Activated T-cell treated with anti-CD3 and anti-CD28 coated beads for 48 hours (primary cell): ENCODE results near the gene SLC25A53.
"Not testable (repeated sequence)": the region's sequence is repeated elsewhere in the genome, so short reads cannot be mapped to it uniquely, and the experiment has no call there.

Experiments used
- DNase-seq: peaks from one replicate; pipeline ENCODE4 v3.0.0-alpha.2; 2020; ENCODE audit warnings: low read depth

The SLC25A53 gene

DNA sequence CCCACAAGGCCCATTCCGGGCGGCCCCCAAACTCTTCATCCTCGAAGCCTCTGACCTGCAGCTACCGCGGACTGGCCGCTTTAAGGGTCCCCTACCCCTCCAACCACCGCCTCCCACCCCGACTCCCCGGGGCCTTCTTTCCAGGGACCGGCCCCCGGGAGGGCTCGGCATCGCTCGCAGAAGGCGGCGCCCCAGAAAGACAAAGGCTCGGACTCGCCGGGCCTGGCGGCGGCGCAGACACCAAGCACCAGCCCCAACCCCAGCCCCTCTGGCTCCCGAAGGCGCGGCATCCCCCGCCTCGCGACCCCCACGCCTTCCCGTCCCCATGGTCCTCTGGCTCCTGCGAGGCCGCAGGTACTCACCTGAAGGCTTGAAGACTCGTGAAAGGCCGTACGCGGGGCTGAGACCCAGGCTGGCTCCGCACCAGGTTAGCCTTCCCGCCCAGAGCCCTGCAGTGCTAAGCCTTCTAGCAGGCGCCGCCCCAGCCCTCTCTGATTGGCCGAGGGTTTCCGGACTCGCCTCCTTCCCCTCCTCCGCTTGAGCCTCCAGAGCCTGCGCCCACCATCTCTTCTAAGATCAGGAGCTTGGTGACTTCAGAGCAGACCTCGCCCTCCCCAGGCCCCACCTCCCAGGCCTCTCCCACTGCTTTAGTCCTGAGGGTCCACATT, 80.9 kb downstream of the SLC25A53 start, which contains the start of gene TMSB15C:
TMSB15C (minus strand) TSS at position 459 of the 668 bp plus-strand sequence.
- DNase-seq = not testable (repeated sequence)

- not testable (repeated sequence) for DNase-seq
These were observed 94.2 kb downstream of the SLC25A53 start for GRCh38 chrX:104062636-104063035.

DNA sequence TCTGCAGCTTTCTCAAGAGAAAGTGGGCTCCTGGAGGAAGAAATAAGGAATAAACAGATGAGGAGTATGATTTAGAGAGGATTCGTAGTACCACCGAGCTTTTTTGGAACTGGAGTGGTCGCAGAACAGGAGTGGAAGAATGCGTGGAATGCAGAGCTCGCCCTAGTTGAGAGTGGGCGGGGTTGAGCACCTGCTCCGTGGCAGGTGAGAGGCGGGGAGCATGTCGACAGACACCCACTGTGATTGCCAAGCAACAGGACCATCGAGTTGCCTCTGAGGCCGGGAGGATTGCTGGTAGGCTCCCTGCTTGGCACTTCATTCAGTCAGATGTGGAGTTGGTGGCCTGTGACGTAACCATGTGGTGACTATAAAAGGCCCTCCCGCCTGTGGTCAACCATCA, 101.9 kb downstream of the SLC25A53 start:
- not testable (repeated sequence) for DNase-seq
